ENCODE data around the gene CFI.

Gene CFI

DNA sequence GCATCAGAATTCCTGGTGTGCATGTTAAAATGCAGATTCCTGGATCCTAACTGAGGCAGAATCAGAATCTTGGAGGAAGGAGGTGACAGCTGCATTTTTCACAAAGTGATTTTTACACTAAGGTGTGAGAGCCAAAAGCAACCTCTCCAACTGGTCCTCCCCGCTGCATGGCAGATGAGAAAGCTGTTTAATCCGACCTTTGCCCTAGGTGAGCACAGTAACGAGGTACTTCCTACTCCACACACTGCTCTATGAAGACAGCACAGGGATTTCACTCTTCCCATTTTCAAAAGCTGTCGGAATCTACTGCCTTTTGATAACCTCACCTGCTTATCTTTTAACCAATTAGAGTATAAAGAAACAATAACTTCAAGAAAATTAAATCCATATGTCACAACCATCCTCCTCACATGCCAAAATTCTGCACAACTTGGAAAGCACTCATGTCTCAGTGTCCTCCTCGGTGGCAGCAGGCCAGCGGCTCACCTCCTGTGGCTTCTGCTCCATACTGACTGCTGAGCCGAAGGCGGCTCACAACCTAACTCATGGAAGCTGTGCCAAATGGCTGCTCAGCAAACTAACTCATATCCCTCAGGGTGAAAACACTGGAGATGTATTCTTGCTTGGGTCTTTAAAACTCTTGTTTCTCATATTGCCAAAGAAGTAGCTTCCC, 102.1 kb downstream of the CFI start:
- in situ Hi-C loops (cut with MboI; ENCODE audit: low sequenced_read_pairs) = no loop called here

DNA sequence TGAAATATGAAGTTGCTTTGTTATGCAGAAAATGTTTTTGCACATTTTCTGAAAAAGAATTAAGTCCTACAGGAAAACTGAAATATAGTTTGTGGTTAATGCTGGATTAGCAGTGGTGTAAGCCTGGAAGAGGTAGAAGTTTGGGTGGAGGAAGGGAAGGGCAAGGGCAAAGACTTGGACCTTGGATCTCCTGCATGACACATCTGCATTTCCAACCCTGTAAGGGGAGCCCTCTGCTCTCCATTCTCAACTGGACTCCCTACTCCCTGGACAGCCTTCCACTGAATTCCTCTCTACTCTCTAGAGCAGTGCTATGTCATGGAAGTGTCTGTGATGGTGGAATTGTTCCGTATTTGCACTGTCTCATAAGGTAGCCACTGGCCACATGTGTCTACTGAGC, 103.1 kb downstream of the CFI start:
- in situ Hi-C loops (cut with MboI; ENCODE audit: low sequenced_read_pairs) = no loop called here

- in situ Hi-C loops (cut with MboI; ENCODE audit: low sequenced_read_pairs) = no loop called here
These were observed 110.3 kb downstream of the CFI start for GRCh38 chr4:109691411-109691920.

Data from HL-60/S4 (cell line).